WERI-Rb-1 (cell line): Measurements from ENCODE around the gene UBAC1.

ENCODE experiments used
- DNase-seq: peaks from one replicate; pipeline ENCODE4 v3.0.0-alpha.2; 2020
- H3K27ac ChIP-seq: fragments of 250-450 bp; sonication (Bioruptor Pico); 2 replicates; pipeline ENCODE4 v1.5.1; 2020; ENCODE audit warnings: mild to moderate bottlenecking, moderate library complexity
- H3K27me3 ChIP-seq: fragments of 250-450 bp; sonication (Bioruptor Pico); 2 replicates; pipeline ENCODE4 v1.5.1; 2021; ENCODE audit warnings: mild to moderate bottlenecking, low read depth, moderate library complexity; ENCODE audit not compliant: insufficient read depth, severe bottlenecking
- H3K36me3 ChIP-seq: fragments of 250-450 bp; sonication (Bioruptor Pico); 2 replicates; pipeline ENCODE4 v1.5.1; 2020; ENCODE audit warnings: mild to moderate bottlenecking, moderate library complexity
- H3K4me3 ChIP-seq: 2 replicates; pipeline ENCODE4 v1.5.1; 2011; ENCODE audit warnings: low read depth, mild to moderate bottlenecking, control low read depth, low read length
- H3K9me3 ChIP-seq: fragments of 250-450 bp; sonication (Bioruptor Pico); 2 replicates; pipeline ENCODE4 v1.5.1; 2021; ENCODE audit warnings: mild to moderate bottlenecking, moderate library complexity; ENCODE audit not compliant: severe bottlenecking
- CTCF ChIP-seq: IDR thresholded peaks from 2 replicates; pipeline ENCODE4 v1.5.1; 2011; ENCODE audit warnings: low read depth, mild to moderate bottlenecking, control low read depth, inconsistent platforms, low read length

UBAC1 gene

GRCh38 chr9:135961277-135961715, at the start of gene UBAC1:
TSS of gene UBAC1 (minus strand) at chr9:135961373. CDS start at chr9:135961162, 211 bp downstream.
- H3K27me3 ChIP-seq: no peaks in the 10 kb centered on the region
- no peaks in the 10 kb centered on the region for H3K9me3 ChIP-seq
- H3K36me3 ChIP-seq: peaks cover 8% of the 10 kb centered on the region
- H3K4me3 ChIP-seq: peak within 1 kb of the TSS; percentile 88
- peak within 1 kb of the TSS; percentile 82 for H3K27ac ChIP-seq
- peak; percentile 33 for TF ChIP-seq CTCF
- peak; percentile 95 for DNase-seq

GRCh38 chr9:136010615-136011361, 49.6 kb upstream of the UBAC1 start:
- no peak for DNase-seq
- no peaks in the 10 kb centered on the region for H3K27me3 ChIP-seq
- no peaks in the 10 kb centered on the region for H3K9me3 ChIP-seq

GRCh38 chr9:136010176-136010575, 49.0 kb upstream of the UBAC1 start:
- Histone ChIP-seq H3K9me3 (no peaks in the 10 kb centered on the region), H3K27me3 (no peaks in the 10 kb centered on the region), H3K4me3 (no peak overlapping the region), H3K36me3 (no peaks in the 10 kb centered on the region), H3K27ac (no peak overlapping the region)
- no peak for DNase-seq
- TF ChIP-seq CTCF: no peak

More at GRCh38 chr9:136010615-136011361, 49.6 kb upstream of the UBAC1 start:
- TF ChIP-seq CTCF: no peak
- no peak overlapping the region for H3K4me3 ChIP-seq
- no peak overlapping the region for H3K27ac ChIP-seq
- H3K36me3 ChIP-seq: no peaks in the 10 kb centered on the region

GRCh38 chr9:136009516-136009915, 48.3 kb upstream of the UBAC1 start:
- no peak for DNase-seq
- TF ChIP-seq CTCF: no peak
- no peaks in the 10 kb centered on the region for H3K36me3 ChIP-seq
- no peak overlapping the region for H3K27ac ChIP-seq
- H3K9me3 ChIP-seq: no peaks in the 10 kb centered on the region
- no peak overlapping the region for H3K4me3 ChIP-seq
- no peaks in the 10 kb centered on the region for H3K27me3 ChIP-seq

GRCh38 chr9:136008693-136008997, 47.5 kb upstream of the UBAC1 start:
- no peaks in the 10 kb centered on the region for H3K9me3 ChIP-seq
- no peaks in the 10 kb centered on the region for H3K36me3 ChIP-seq
- no peak for DNase-seq
- H3K4me3 ChIP-seq: no peak overlapping the region
- no peak overlapping the region for H3K27ac ChIP-seq
- no peak for TF ChIP-seq CTCF
- no peaks in the 10 kb centered on the region for H3K27me3 ChIP-seq
